ENCODE data around the gene PTTG1IP2. TPM values are rescaled to one million over a fixed set of nuclear protein-coding genes. Genes with fewer than 3 reads are reported as not detected.
A peak's percentile ranks its signal among the peaks of the same experiment; 100 is the strongest.
"Not testable (repeated sequence)": the region's sequence is repeated elsewhere in the genome, so short reads cannot be mapped to it uniquely, and the experiment has no call there.

Gene PTTG1IP2
- polyA plus RNA-seq (ENCODE audit: insufficient read length in 12 of 12): not detected
- long read RNA-seq, donor 1: 0 reads
- long read RNA-seq, donor 2: 0 reads
- long read RNA-seq, donor 3: 0 reads
- long read RNA-seq, donor 4: 0 reads
- long read RNA-seq, donor 5: 0 reads
- long read RNA-seq, donor 6: 0 reads
- long read RNA-seq, donor 7: 0 reads
- long read RNA-seq, donor 8: 0 reads
- long read RNA-seq, donor 9: 0 reads
- long read RNA-seq, donor 10: 0 reads
- long read RNA-seq, donor 11: 0 reads

DNA sequence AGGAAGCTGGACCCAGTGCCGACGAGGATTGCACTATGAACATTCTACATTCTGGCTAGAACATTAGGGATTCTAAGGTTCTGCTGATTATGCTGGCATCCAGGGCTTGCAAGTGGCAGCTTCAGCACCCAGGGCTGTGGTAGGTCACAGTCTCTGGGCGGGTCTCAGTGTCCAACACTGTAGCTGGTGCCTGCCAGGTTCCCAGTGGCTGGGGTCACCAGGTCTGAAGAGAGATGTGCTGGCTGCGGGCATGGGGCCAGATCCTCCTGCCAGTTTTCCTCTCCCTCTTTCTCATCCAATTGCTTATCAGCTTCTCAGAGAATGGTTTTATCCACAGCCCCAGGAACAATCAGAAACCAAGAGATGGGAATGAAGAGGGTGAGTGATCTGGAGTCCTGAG lies at the start of gene PTTG1IP2:
Gene PTTG1IP2 (plus strand): TSS at position 86 of the 400 bp plus-strand sequence. CDS start 148 bp downstream, at position 234.
- DNase-seq: no peak

DNA sequence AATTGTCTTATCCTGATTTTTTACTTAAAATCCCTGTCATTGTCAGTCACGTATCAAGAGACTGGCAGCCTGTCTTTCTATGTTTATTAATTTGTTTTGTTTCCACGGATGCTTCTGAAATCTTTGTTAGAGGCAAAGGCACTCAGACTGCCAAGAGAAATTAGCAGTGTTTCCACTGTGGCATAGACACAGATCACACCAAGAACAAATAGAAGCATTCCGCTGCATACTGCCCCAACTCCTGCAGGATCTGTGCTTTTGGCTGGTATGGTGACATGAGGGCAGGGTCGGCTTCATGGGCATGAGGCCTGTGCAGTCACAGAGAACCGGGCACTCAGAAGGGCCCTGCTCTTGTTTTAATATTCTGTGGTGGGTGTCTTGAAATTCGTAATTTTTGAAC lies 47.8 kb upstream of the PTTG1IP2 start:
- DNase-seq: no peak

DNA sequence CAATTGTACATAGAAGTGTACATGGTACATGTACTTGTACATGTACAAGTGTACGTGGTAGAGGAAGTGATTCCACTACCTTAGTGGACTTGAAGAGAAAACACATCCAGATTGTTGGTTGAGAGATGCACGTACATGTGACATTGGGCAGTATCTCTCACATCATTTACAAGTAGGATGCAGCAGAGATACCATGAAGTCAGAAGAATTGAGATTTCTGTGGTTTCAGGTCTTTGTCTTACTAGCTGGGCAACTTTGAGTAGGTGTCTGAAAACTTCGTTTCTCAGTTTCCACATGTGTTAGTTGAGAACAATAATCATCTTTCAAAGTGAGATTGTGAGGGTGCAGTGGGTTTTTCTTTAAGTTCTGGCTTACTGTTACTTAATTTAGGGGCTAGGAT lies 44.7 kb upstream of the PTTG1IP2 start:
- DNase-seq: no peak

DNA sequence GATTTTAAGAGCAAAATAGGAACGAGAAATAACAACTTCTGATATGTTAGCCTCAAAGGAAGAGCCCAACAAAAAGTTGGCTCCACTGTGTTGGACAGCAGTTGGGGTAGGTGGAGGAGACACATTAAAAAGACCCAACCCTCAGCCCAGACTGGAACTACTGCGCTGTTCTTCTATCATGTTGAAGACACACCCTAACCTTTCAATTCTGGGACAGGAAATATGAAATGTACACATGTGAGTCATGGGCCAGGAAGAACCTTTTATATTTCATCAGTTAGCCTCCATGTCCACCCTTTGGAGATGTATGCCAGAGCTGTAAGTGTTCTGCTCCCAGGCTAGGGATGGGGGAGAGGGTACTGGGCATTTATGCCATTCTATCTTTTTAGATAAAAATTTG lies 44.1 kb upstream of the PTTG1IP2 start:
- no peak for DNase-seq

DNA sequence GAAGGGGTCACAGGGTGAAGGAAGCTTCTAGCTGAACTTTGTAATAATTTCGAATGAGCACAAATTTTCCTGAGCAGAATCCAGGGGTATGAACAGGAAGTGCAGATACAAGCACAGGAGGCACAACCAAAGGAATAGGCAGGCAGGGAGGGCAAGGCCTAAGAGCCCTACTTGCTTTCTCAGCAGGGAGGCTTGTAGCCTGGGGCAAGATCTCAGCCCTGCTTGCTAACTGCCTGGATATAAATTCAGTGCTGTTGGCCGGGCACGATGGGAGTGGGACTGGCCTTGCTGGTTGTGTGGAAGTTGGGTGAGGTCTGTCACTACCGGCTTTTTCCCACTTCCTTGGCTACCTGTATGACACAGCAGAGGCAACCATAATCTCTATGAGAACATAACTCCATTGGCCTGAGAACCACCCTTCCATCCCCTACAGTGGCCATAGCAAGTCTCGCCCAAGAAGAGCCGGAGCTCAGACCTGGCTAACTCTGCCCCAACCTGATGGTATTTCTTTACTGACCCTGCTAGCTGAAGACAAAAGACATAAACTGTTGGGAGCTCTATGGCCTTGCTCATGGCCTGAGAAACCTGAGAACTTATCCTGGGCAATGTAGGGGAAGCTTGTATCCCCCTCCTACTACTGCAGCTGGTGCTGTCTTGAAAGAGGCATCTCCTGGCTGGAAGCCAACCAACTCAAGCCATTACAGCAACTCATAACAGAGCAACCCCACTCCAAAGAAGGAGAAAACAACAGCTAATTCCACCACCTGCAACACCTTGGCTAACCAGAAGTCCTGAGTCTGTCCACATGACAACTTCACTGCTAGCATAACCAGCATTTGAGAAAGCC lies 38.6 kb upstream of the PTTG1IP2 start:
- peak; percentile 4 for DNase-seq

DNA sequence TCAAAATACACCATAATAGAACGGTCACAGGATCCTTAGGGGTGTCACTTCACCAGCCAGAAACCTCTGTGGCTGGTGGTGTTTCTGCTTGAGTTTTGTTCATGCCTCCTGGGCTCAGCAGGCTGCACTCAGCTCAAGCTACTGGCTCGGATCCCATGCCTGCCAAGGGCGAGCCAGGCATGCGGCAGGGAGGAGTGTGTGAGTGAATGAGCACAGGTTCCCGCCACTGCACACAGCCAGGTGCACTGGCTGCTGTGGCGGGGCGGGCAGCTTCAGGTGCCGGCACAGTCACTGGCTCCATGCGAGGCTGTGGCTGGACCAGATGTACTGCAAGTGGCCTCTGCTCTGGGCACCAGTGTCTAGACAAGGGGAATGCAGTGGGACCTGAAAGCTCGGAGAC lies 36.7 kb upstream of the PTTG1IP2 start:
- DNase-seq: no peak

DNA sequence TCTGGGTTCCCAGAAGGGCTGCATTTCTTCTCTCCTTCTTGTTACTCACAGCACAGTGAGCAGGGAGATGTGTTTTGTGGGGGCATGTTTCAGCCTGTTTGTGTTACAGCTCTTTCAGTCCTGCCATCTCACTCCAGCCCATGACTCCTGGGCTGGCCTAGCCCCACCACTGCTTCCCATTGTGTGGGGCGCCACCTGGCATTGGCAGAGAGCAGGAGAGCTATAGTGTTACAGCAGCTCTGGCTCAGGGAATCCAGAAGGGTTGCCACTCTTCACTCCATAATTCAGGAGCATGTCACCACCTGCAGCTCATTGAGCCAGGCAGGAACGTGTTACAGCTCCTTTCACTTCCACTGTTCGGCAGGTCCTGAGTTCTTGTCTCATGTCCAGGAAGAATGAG lies 36.2 kb upstream of the PTTG1IP2 start:
- no peak for DNase-seq

DNA sequence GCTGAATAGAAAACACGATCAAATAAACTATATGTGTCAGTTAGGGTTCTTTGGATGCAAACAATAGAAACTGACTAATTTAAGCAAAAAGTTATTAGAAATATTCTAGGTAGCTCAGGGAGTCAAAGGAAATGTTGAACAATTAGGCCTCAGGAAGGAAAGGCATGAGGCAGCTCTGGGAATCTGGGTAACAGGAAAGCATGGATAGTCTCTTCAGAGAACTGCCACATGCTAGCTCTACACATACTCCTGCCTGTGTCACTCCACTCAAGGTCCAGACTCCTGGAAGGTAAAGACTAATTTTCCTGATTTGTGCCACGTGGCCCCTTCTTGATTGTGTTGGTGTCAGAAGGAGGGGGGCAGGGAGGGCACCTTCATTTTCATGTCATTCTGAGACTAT lies 23.8 kb upstream of the PTTG1IP2 start:
- DNase-seq: no peak

DNA sequence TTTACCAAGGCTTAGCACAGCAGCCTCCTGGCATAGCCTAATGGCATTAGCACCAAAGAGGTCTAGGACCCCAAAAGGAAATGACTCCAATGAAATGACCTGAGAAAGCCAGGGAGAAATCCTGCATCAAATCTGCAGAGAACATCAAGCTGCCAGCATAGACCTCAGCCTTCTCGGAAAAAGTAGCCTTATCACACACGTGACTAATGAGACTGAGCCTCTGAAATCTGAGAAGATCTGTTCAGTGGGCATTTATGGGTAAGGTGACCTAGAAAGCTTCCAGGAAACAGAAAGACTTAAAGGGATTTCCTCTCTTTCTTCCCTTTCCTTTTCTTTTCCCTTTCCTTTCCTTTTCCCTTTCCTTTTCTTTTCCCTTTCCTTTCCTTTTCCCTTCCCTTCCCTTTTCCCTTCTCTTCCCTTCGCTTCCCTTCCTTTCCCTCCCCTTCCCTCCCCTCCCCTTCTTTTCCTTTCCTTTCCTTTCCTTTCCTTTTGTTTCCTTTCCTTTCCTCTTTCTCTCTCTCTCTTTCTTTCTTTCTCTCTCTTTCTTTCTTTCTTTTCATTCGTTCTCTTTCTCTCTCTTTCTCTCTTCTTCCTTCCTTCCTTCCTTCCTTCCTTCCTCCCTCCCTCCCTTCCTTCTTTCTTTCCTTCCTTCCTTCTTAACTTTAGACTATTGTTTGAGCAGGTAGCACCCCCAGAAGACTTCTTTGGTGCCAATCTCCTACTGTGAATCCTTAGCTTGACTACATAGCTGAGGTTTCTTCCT lies 23.1 kb upstream of the PTTG1IP2 start:
- no peak for DNase-seq

DNA sequence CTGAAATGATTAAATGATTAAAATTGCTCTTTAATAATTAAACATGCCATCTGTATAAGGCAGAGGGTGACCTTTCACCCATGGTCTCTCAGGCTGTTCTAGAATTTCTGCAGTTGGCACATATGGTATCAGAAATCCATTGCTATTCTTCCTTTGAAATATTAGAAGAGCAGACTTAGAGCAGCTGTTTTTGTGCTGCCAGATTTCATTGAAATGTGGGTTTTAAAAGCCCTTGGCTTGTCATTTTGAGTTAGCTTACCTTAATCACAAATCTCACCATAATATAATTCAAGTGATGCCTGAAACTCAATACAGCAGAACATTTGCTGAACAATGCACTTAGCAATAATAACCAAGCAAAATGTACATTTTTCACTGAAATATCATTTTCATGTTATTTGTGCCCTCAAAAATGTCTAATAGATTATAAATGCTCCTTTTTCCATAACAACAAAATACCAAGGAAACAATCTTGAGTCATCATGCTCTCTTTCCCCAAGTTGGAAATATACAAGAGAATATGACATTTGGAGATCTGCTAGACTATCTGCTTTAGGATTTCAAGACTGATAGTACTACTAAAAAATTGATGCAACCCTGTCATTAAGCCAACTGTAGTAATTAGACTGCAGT lies 16.1 kb upstream of the PTTG1IP2 start:
- DNase-seq: no peak

DNA sequence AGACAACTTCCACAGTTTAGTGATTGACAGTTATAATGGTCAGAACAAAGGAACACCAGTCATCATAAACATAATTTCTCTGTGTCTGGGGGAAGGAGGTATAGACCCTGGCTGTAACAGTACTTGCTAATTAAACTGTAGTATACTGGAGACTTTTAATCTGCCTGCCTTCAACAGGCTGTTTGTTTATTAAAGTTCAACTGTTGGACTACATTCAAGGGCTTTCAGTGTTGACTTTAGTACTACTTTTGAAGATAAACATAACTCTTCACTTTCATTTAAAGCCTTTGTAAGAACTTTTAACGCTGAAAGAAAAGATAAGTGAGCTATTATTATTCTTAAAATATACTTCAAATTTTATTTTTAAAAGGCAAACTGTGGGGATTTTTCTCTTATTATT lies 15.5 kb upstream of the PTTG1IP2 start:
- no peak for DNase-seq

DNA sequence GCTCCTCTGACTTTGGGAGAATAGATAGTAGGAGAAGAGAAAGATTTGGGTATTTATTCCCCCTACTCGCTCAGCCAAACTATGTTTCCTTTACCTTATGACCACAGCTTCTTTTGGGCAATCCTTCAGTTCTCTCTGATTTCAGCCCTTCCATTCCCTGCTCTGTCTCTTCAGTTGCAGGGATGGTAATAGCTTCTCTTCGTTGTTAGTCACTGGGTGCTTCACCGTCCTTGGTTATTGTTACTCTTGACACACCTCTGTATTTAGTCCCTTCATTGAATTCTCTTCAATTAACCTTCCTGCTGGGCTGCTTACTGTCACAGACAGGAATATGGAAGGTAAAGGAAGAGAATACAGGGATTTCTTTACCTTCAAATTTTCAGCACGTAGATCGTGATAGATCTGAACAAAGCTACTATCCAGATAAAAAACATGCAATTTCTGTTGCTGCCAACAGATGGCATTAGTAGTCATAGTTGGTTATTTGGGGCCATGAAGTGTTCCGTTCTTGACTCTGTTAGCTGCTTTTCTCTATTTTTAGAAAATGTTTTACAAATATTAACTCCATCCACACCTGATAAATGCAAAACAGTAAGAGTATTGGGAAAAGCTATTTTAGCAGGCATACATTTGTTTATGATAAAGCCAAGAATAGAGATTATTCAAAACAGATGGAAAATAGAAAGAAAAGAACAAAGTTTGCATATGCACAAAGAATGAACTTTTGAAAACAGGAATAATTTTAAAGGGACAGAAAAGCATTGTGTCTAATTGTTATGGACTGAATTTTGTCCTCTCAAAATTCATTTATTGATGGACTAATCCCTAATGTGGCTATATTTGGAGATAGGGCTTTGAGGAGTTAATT lies 14.0 kb upstream of the PTTG1IP2 start:
- peak; percentile 56 for DNase-seq

DNA sequence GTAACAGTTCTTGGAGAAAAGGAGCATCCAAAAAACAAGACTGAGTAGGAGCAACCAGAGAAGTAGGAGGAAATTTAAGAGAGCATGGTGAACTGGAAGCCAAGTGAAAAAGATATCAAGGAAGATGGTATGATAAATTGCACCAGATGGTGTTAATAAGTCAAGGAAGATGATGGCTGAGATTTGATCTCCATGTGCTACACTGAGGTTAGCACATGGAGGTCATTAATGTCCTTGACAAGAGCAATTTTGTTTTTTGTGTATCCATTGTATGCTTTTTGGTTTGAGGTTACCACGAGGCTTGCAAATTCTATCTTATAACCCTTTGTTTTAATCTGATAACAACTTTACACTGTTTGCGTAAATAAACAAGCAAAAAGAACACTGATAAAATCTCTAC lies 11.3 kb upstream of the PTTG1IP2 start:
- no peak for DNase-seq

DNA sequence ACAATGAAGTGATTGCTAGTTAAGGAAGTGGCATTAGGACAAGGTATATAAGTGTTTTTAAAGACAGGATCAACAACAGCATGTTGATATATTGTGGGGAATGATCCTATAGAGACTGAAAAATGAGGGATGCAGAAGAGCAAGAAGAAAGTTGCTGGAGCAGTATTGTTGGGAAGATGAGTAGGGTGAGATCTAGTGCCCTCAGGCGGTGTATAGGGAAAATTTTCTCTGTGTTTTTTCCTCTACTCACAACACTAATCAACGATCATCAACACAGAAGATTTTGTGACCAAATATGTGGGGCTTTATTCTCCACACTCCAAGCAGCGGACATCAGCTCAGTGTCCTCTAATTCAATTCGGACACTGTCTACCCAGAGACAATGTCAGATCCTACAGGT lies 9.6 kb upstream of the PTTG1IP2 start:
- no peak for DNase-seq

DNA sequence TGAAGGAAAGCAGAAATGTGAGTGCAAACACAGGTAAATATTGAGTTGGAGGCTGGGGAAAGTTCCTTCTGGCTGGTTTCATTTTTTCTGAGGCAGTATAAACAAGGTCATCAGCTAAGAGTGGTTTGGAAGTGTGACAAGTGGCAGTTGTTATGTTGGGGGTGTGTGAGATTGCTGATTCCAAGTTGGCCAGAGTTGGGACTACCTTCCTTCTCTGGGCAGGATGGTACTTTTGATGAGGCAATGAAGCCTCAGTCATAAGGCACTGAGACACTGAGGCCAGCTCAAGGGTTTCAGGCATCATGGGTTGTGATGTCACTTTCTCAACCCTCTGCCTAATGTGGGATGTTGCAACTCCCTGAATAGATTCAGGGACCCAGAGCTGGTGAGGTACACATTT lies 8.2 kb upstream of the PTTG1IP2 start:
- DNase-seq: no peak

DNA sequence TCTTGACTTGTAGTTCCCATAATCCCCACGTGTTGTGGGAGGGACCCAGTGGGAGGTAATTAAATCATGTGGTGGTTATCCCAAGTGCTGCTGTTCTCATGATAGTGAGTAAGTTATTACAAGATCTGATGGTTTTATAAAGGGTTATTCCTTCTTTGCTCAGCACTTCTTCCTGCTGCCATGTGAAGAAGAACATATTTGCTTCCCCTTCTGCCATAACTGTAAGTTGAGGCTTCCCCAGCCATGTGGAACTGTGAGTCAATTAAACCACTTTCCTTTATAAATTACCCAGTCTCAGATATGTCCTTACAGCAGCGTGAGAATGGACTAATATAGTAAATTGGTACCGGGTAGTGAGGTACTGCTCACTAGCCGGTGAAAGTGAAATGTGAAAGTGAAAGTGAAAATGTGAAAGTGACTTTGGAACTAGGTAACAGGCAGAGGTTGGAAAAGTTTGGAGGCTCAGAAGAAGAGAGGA lies 6.2 kb upstream of the PTTG1IP2 start:
- not testable (repeated sequence) for DNase-seq

DNA sequence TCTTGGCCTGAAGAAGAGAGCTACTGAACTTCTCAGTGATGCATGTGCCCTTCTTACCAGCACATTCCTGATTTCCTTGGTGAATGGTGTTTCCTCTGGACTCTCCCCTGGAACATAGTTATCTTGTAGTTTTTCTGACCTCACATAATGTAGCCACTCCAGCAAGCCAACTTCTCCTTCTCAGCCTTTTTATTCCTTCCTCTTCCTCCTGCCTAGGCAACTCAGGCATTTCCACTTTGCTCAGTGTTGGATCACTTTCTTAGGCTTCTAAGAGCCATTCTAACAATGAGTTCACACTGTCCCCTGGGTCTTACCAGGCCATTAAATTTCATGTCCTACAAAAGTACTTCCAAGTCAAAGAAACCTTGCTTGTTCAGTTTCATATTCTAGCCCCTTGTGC lies 3.6 kb upstream of the PTTG1IP2 start:
- no peak for DNase-seq

DNA sequence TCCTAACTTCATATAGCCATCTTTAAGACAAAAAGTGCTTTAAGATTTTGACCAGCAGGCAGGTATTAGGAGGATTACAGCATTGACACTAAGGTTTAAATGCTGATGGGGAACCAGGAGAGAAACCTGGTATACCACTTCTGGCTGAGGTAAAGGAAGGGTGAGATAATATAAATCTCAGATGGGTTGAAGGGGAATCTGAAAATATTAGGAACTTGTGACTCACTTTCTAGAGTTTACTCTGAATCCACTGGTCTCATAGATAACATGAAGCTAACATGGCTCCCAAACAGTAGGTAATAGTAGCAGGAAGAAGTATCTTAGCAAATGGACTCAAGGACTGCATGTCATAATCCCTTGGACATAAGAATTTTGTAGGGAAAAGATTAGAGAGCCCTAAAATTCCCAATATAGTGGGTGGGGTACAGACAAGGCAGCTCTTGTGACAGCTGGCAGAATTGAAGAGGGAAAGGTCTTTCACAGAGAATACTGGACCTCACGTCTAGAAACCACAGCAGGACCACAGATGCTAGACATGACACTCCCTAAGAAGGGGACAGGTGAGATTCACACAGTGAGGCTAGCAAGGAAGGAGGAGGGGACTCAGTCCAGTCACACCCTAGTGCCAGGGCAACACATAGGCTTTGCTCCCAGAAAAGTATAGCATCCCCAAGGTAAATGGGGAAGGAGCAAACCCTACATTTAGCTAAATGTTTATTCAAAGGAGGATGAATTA lies 3.5 kb downstream of the PTTG1IP2 start:
- no peak for DNase-seq

DNA sequence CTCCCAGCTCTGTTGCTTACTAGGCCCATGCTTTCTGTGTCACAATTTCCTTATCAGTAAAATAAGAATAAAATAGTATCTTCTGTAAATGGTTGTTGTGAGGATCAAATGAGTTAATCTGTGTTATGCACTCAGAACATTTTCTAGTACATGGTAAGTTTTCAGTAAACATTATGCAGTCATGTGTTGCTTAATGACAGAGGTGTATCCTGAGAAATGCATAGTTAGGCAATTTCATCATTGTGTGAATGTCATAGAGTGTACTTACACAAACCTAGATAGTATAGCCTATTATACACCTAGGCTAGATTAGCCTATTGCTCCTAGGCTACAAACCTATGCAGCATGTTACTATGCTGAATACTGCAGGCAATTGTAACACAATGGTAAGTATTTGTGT lies 4.4 kb downstream of the PTTG1IP2 start:
- no peak for DNase-seq
